Sigmoid colon (tissue), 4 donors: ENCODE data around the gene MRPS33.

Experiments used
- CTCF ChIP-seq, 4 experiments: fragments of 450-650 bp in 3 of 4; fragments of 200-600 bp in 1 of 4; IDR thresholded peaks; one replicate each; pipeline ENCODE4 v1.5.1; 2016 to 2019; ENCODE audit warnings: antibody characterized with exemption in 4 of 4, mild to moderate bottlenecking in 3 of 4, moderate library complexity in 2 of 4
- EP300 ChIP-seq, 4 donors: sonication (generic); formaldehyde crosslinking; IDR thresholded peaks; one replicate each; pipeline ENCODE4 v1.6.1; 2017; ENCODE audit warnings: antibody characterized with exemption in 4 of 4
- POLR2A ChIP-seq, 2 donors: fragments of 450-650 bp; IDR thresholded peaks; one replicate each; pipeline ENCODE4 v1.6.1; 2016; ENCODE audit warnings: antibody characterized with exemption in 2 of 2, mild to moderate bottlenecking in 2 of 2, moderate library complexity in 2 of 2

- TF ChIP-seq EP300 (IDR thresholded peaks at IDR 0.05) (peak in 1 of 4 donors; percentile 31), CTCF (IDR thresholded peaks at IDR 0.05) (no peak), POLR2A (IDR thresholded peaks at IDR 0.05) (peak; percentile 63 to 64)
These were observed at the start of gene MRPS33 for GRCh38 chr7:141014524-141015395.
